PC-9 (cell line): ENCODE data around the gene ERCC6L2.

ENCODE experiments used
- CTCF ChIP-seq: fragments of 200-600 bp; sonication (generic); conservative IDR thresholded peaks from 2 replicates; pipeline ENCODE4 v1.6.1; 2017; ENCODE audit warnings: mixed run types, antibody characterized with exemption, mild to moderate bottlenecking, moderate library complexity
- EZH2 ChIP-seq: fragments of 200-600 bp; sonication (generic); IDR thresholded peaks from 2 replicates; pipeline ENCODE4 v1.8.0; 2017; ENCODE audit warnings: antibody characterized with exemption, low read depth

GRCh38 chr9:96009223-96009602 is 133.7 kb downstream of the ERCC6L2 start:
- TF ChIP-seq CTCF = no peak
- TF ChIP-seq EZH2 = no peak
